Heart right ventricle (tissue), 16 donors: ENCODE measurements around the gene POU6F2. TPM values are rescaled to one million over a fixed set of nuclear protein-coding genes. Genes with fewer than 3 reads are reported as not detected.
"Not testable (repeated sequence)": the region's sequence is repeated elsewhere in the genome, so short reads cannot be mapped to it uniquely, and the experiment has no call there.

Experiments used
- ATAC-seq, 8 donors: fragments of 200-7000 bp; cut with Tn5 transposase; one replicate each; pipeline ENCODE4 v1.9.1; 2020; ENCODE audit warnings: mild to moderate bottlenecking in 8 of 8, moderate library complexity in 8 of 8, moderate number of reproducible peaks in 1 of 8
- DNase-seq, 2 donors: peaks; one replicate each; pipeline ENCODE4 v3.0.0-alpha.2; 2020
- H3K27ac ChIP-seq, 10 donors: fragments of 200-600 bp; sonication (generic) in 2 of 10; one replicate each; pipeline versions ENCODE4 v1.5.0 to v1.8.0; 2020 to 2022; ENCODE audit warnings: mild to moderate bottlenecking in 3 of 10
- H3K27me3 ChIP-seq, 7 donors: fragments of 200-600 bp; one replicate each; pipeline ENCODE4 v1.8.0; 2021 to 2022; ENCODE audit warnings: mild to moderate bottlenecking in 2 of 7
- H3K36me3 ChIP-seq, 9 donors: fragments of 200-600 bp; sonication (generic) in 1 of 9; one replicate each; pipeline versions ENCODE4 v1.5.0 to v1.8.0; 2020 to 2022; ENCODE audit warnings: mild to moderate bottlenecking in 2 of 9
- H3K4me1 ChIP-seq, 9 donors: fragments of 200-600 bp; sonication (generic) in 1 of 9; one replicate each; pipeline versions ENCODE4 v1.5.0 to v1.8.0; 2020 to 2022; ENCODE audit warnings: mild to moderate bottlenecking in 4 of 9
- H3K4me3 ChIP-seq, 10 donors: fragments of 200-600 bp; sonication (generic) in 2 of 10; one replicate each; pipeline versions ENCODE4 v1.5.0 to v1.8.0; 2020 to 2022; ENCODE audit warnings: mild to moderate bottlenecking in 7 of 10, moderate library complexity in 2 of 10
- H3K9me3 ChIP-seq, 11 donors: fragments of 200-600 bp in 10 of 11; sonication (generic) in 2 of 11; one replicate each; pipeline versions ENCODE4 v1.5.0 to v1.8.0; 2013 to 2022; ENCODE audit warnings: mild to moderate bottlenecking in 2 of 11, control low read depth in 1 of 11, moderate library complexity in 1 of 11
- CTCF ChIP-seq, 9 donors: fragments of 200-600 bp; sonication (generic) in 2 of 9; IDR thresholded peaks; one replicate each; pipeline versions ENCODE4 v1.5.0 to v1.8.0; 2021 to 2022; ENCODE audit warnings: antibody characterized with exemption in 9 of 9, mild to moderate bottlenecking in 5 of 9, moderate library complexity in 1 of 9
- WGBS, 2 donors: extraction: QIAGEN DNeasy Blood & Tissue Kit; methylation state at CpG; one replicate each; pipeline ENCODE4 v1.1.7; 2013; ENCODE audit warnings: inconsistent platforms in 1 of 2; 5-methylcytosine and 5-hydroxymethylcytosine counted together
- intact Hi-C, 10 donors: fragments of 100-400 bp; cut with DNase I; formaldehyde crosslinking; loops; one replicate each; pipeline versions ENCODE4 v1.11.1 to v1.14.2; 2022
- polyA plus RNA-seq, 2 donors: library from polyadenylated mRNA; stranded (reverse); fragments of 200-250 nt; gene quantifications; one replicate each; pipeline ENCODE4 v1.2.3, GENCODE V29; 2013
- total RNA-seq, 10 donors: library from RNA; stranded (reverse); fragmentation: NEBNext Ultra II Directional in 3 of 10; extraction: Animal tissue kit (Norgen Biotek cat#: 25700) in 3 of 10; gene quantifications; one replicate each; pipeline versions ENCODE4 v1.2.1 to v1.2.4, GENCODE V29; 2021 to 2023
- donor health status: Arrhythmogenic right ventricular cardiomyopathy.
- donor health status: ischemic (EF 13 %, LVEDD 7.1; RV severe dilation, severe dysfunction).
- donor health status: healthy with polysubstance abuse.
- donor health status: DM: no; HTN: yes; CAD: no.
- donor health status: DM: no; HTN: no; CAD: no.
- donor health status: ischemic (EF 25% LVEDD 6.9; RV normal size, moderate dysfunction).
- donor health status: ischemic (EF 25% LVEDD 5.7; RV mildly dilated, moderate dysfunction).
- donor health status: healthy.
- donor health status: DM: yes; HTN: yes; CAD: no.
- donor health status: Ischemic cardiomyopathy.
- donor health status: ischemic (EF 35%, LVEDD 5.7; RV mildly dilated, moderate dysfunction).
- donor health status: nonischemic (EF 11% LVEDD 7.7; RV severe dilation, severe dysfunction).
- donor health status: DM: yes; HTN: yes; CAD: no.
- donor health status: PGD.
- donor health status: ischemic (EF 29% LVEDD 5.4; RV normal size, mild dysfunction).
- donor health status: nonischemic (EF 23%, LVEDD 6.1; RV moderate dilation, normal function).

The POU6F2 gene
- total and polyA plus RNA-seq, 12 donors: under 0.01 to 0.83 (median 0.34) TPM

DNA sequence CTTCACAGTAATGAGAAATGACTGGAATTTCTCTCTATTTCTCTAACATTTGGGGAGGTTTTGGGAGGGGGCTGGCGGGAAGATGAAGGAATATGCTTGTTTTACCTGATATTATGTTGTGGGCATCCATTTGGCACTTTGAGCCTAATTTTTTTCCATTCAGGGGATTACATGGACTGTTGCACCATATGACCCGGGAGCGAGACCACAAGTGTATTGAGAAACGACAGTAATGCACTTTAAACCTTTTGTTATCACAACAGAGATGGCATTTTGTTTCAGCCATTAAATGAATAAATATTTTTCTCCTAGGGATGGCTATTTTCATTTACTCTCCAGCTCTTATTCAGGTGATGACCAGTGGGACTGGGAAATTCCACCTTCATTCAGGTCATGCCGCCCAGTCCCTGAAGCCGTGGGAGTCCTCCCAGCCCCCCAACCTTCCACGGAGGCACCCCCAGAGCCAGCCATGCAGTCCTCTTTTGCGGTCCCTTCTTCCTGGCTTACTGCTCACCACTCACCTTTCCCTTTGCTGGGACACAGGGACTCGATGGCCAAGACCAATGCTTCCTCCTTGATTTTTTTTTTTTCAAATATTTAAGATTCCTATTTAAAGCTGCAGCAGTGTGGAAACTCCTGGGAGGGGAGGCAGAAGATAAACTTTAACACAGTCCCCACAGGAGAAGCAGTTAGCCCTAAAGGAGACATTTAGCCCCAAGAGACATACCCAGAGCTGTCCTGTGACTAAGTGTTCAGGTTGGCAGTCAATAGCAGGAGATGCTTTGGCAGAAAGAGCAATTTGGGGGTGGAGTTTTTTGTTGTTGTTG, 397.6 kb downstream of the POU6F2 start:
- peaks cover 0 to 4% (median 0%) of the 10 kb centered on the region in 11 donors for H3K9me3 ChIP-seq
- TF ChIP-seq CTCF (IDR thresholded peaks at IDR 0.05): no peak
- intact Hi-C loops: no loop called here
- no peak overlapping the region for H3K27ac ChIP-seq
- no peaks in the 10 kb centered on the region for H3K36me3 ChIP-seq
- no peak overlapping the region for H3K4me3 ChIP-seq
- no peaks in the 10 kb centered on the region for H3K4me1 ChIP-seq
- WGBS, 2 donors: 59 to 65% methylated on average over 9 of the region's 9 CpGs
- ATAC-seq (no peak), DNase-seq (no peak)
- H3K27me3 ChIP-seq: peaks cover 0 to 12% (median 0%) of the 10 kb centered on the region in 7 donors

GRCh38 chr7:39375874-39376190, 398.1 kb downstream of the POU6F2 start:
- Histone ChIP-seq H3K4me1 (no peaks in the 10 kb centered on the region), H3K27me3 (peaks cover 0 to 12% (median 0%) of the 10 kb centered on the region in 7 donors), H3K27ac (no peak overlapping the region), H3K4me3 (no peak overlapping the region), H3K36me3 (no peaks in the 10 kb centered on the region), H3K9me3 (no peaks in the 10 kb centered on the region)
- DNase-seq (no peak), ATAC-seq (no peak)
- intact Hi-C loops: no loop called here
- no peak for TF ChIP-seq CTCF (IDR thresholded peaks at IDR 0.05)

DNA sequence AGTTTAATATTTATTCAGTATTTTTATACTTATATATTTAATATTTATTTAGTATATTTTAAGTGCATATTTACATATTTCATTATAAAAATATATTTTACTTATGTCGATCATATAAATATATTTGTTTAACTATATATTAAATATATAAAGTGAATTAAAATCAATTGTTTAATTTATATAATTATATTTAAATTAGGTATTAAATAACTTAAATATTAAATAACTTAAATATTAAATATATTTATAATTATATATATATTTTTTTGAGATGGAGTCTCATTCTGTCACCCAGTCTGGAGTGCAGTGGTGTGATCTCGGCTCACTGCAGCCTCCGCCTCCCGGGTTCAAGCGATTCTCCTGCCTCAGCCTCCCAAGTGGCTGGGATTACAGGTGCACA, 399.2 kb downstream of the POU6F2 start:
- H3K9me3 ChIP-seq, intact Hi-C loops, H3K36me3 ChIP-seq, ATAC-seq, H3K27ac ChIP-seq, H3K4me1 ChIP-seq, H3K4me3 ChIP-seq, DNase-seq: not testable (repeated sequence)
- peaks cover 0 to 12% (median 0%) of the 10 kb centered on the region in 7 donors for H3K27me3 ChIP-seq
- WGBS, 2 donors: 95 to 97% methylated on average over 5 of the region's 5 CpGs

DNA sequence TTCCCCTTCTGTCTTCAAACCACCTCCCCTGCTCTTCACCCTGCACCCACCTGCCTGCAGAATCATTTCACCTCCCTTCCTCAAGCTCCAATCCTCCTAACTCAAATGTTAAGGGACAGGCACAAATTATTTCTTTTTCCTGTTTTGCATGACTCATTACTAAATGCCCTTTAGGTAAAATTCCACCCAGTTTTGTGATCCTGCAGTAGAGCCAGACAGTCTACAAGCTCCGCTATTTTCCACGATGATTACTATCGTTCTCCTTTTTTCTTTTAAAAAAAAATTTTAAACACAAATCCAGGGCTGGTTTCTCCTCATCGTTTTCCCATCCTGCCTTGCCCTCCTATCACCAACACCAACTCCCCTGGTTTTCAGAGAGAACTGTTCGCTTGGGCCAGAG, 401.7 kb downstream of the POU6F2 start:
- H3K27ac ChIP-seq: no peak overlapping the region
- ATAC-seq: no peak
- intact Hi-C loops: no loop called here
- peaks cover 0 to under 1% (median 0%) of the 10 kb centered on the region in 11 donors for H3K9me3 ChIP-seq
- H3K4me3 ChIP-seq: no peak overlapping the region
- peaks cover 0 to 13% (median 0%) of the 10 kb centered on the region in 7 donors for H3K27me3 ChIP-seq
- TF ChIP-seq CTCF (IDR thresholded peaks at IDR 0.05): no peak
- no peaks in the 10 kb centered on the region for H3K36me3 ChIP-seq
- 81 to 82% methylated on average over 5 of the region's 5 CpGs for WGBS, 2 donors
- H3K4me1 ChIP-seq: no peaks in the 10 kb centered on the region
- DNase-seq: no peak

GRCh38 chr7:39383136-39383535, 405.4 kb downstream of the POU6F2 start:
- DNase-seq: no peak
- no peak for ATAC-seq
- Histone ChIP-seq H3K4me3 (no peak overlapping the region), H3K27ac (no peak overlapping the region), H3K36me3 (no peaks in the 10 kb centered on the region), H3K27me3 (peaks cover 0 to 17% (median 5%) of the 10 kb centered on the region in 7 donors), H3K9me3 (peaks cover 0 to 2% (median 0%) of the 10 kb centered on the region in 11 donors), H3K4me1 (no peaks in the 10 kb centered on the region)
- 58 to 63% methylated on average over 1 of the region's 1 CpG for WGBS, 2 donors
- intact Hi-C loops: no loop called here
- no peak for TF ChIP-seq CTCF (IDR thresholded peaks at IDR 0.05)
